Activated CD4-positive, alpha-beta T cell treated with anti-CD3 and anti-CD28 coated beads for 1 hour (primary cell): ENCODE measurements around the gene EPB42.
A peak's percentile ranks its signal among the peaks of the same experiment; 100 is the strongest.
"Not testable (repeated sequence)": the region's sequence is repeated elsewhere in the genome, so short reads cannot be mapped to it uniquely, and the experiment has no call there.

ENCODE experiments used
- DNase-seq: peaks from one replicate; pipeline ENCODE4 v3.0.0-alpha.2; 2020

Gene EPB42

GRCh38 chr15:43211224-43211735 is 9.5 kb downstream of the EPB42 start:
- DNase-seq, result no peak

GRCh38 chr15:43210807-43211206 is 10.0 kb downstream of the EPB42 start:
- no peak for DNase-seq

- DNase-seq, result no peak
These were observed 10.6 kb downstream of the EPB42 start for GRCh38 chr15:43210172-43210745.

GRCh38 chr15:43209059-43209824 is 11.6 kb downstream of the EPB42 start:
- DNase-seq, result no peak

GRCh38 chr15:43208052-43209002 is 12.5 kb downstream of the EPB42 start:
- no peak for DNase-seq

- no peak for DNase-seq
These were observed 13.8 kb downstream of the EPB42 start for GRCh38 chr15:43207024-43207423.

- DNase-seq, result no peak
These were observed 14.8 kb downstream of the EPB42 start for GRCh38 chr15:43206054-43206453.

- peak; percentile 21 for DNase-seq
These were observed 16.6 kb downstream of the EPB42 start for GRCh38 chr15:43204016-43204901.

GRCh38 chr15:43199945-43200488 is 20.8 kb downstream of the EPB42 start:
- no peak for DNase-seq

- DNase-seq, result no peak
These were observed 21.8 kb downstream of the EPB42 start for GRCh38 chr15:43198992-43199391.

GRCh38 chr15:43198556-43198955 is 22.3 kb downstream of the EPB42 start:
- not testable (repeated sequence) for DNase-seq

GRCh38 chr15:43197773-43198172 is 23.0 kb downstream of the EPB42 start:
- DNase-seq, result not testable (repeated sequence)

- no peak for DNase-seq
These were observed 23.9 kb downstream of the EPB42 start for GRCh38 chr15:43196760-43197548.

GRCh38 chr15:43194795-43195194 is 26.0 kb downstream of the EPB42 start:
- no peak for DNase-seq

- no peak for DNase-seq
These were observed 27.1 kb downstream of the EPB42 start for GRCh38 chr15:43193710-43194109.

- no peak for DNase-seq
These were observed 30.6 kb downstream of the EPB42 start for GRCh38 chr15:43190178-43190577.

- no peak for DNase-seq
These were observed 31.5 kb downstream of the EPB42 start for GRCh38 chr15:43189296-43189695.

- DNase-seq, result no peak
These were observed 33.2 kb downstream of the EPB42 start for GRCh38 chr15:43187544-43188155.

- no peak for DNase-seq
These were observed 34.8 kb downstream of the EPB42 start for GRCh38 chr15:43186003-43186353.

GRCh38 chr15:43185157-43186002 is 35.4 kb downstream of the EPB42 start, which contains the start of gene CCNDBP1:
Gene CCNDBP1 (plus strand): TSS chr15:43185403. CDS start chr15:43185499, 96 bp downstream.
- DNase-seq, result peak; percentile 73
